ENCODE measurements around the gene GRM8. TPM values are rescaled to one million over a fixed set of nuclear protein-coding genes. Genes with fewer than 3 reads are reported as not detected.

The GRM8 gene
- total RNA-seq, 1 experiment from 2014 or later = 1.8 TPM

- Histone ChIP-seq H4K8ac (replicated peaks; ENCODE audit: insufficient read length, low read depth, low read length) (no peak overlapping the region), H3K4me2 (ENCODE audit: insufficient read depth, insufficient read length, low read length) (no peak overlapping the region), H2BK120ac (ENCODE audit: low read depth, low read length, poor library complexity, severe bottlenecking) (no peak overlapping the region), H3K27me3 (ENCODE audit: insufficient read depth, low read length) (no peaks in the 10 kb centered on the region), H2BK15ac (ENCODE audit: low read depth, low read length) (no peak overlapping the region), H3T11ph (ENCODE audit: low read length) (no peak overlapping the region), H3K23me2 (ENCODE audit: insufficient read length, low read depth, low read length, poor library complexity, severe bottlenecking) (no peaks in the 10 kb centered on the region), H3K14ac (ENCODE audit: insufficient read depth, low read length) (no peak overlapping the region), H3K9me3 (ENCODE audit: control insufficient read depth, low read depth, low read length) (no peaks in the 10 kb centered on the region), H2AK5ac (ENCODE audit: insufficient read length, low read length) (no peak overlapping the region), H3K4me1 (ENCODE audit: insufficient read depth, low read length) (no peaks in the 10 kb centered on the region), H4K20me1 (ENCODE audit: control insufficient read depth, insufficient read depth, insufficient read length) (no peaks in the 10 kb centered on the region), H2AFZ (ENCODE audit: low read length) (no peak overlapping the region), H4K91ac (ENCODE audit: insufficient read length, low read depth, low read length) (no peak overlapping the region), H3K9ac (ENCODE audit: extremely low read depth, insufficient read length, low read length) (no peak overlapping the region), H3K4ac (ENCODE audit: low read depth, low read length) (no peak overlapping the region), H3K79me2 (ENCODE audit: insufficient read depth, low read length) (no peaks in the 10 kb centered on the region), H3K23ac (ENCODE audit: insufficient read length, low read depth, low read length) (no peak overlapping the region), H2BK12ac (ENCODE audit: insufficient read length, low read depth, low read length) (no peak overlapping the region), H3K18ac (ENCODE audit: insufficient read length, low read depth, low read length) (no peak overlapping the region), H4K5ac (ENCODE audit: insufficient read length, low read depth, low read length) (no peak overlapping the region), H3K27ac (ENCODE audit: insufficient read length, low read depth, low read length) (no peak overlapping the region), H2BK5ac (ENCODE audit: insufficient read length, low read length) (no peak overlapping the region), H3K56ac (ENCODE audit: insufficient read length, low read depth, low read length) (no peak overlapping the region), H3K79me1 (ENCODE audit: insufficient read depth, low read depth, low read length, poor library complexity, severe bottlenecking) (no peaks in the 10 kb centered on the region), H2BK20ac (ENCODE audit: low read depth, low read length, poor library complexity, severe bottlenecking) (no peak overlapping the region)
- no peak for DNase-seq
- H3K36me3 Mint-ChIP-seq (ENCODE audit: insufficient read depth in 1 of 3, low read depth in 3 of 3) = no peaks in the 10 kb centered on the region
- no peak overlapping the region; a peak in 1 of 7 replicates for H3K27ac Mint-ChIP-seq
- no peak for TF ChIP-seq CTCF (conservative IDR thresholded peaks at IDR 0.05)
- peaks cover 3 to 6% of the 10 kb centered on the region in 2 experiments; a peak in 1 of 4 replicates for H3K4me1 Mint-ChIP-seq
- WGBS (ENCODE audit: extremely low coverage, insufficient read length, low lambda C conversion rate) = no CpG with 5 or more reads among the region's 3 CpGs
- H3K9me3 Mint-ChIP-seq = no peaks in the 10 kb centered on the region
- H3K4me3 Mint-ChIP-seq = no peak overlapping the region
- peaks cover 6% of the 10 kb centered on the region for H3K27me3 Mint-ChIP-seq (ENCODE audit: low read depth)
Measured at GRCh38 chr7:126978865-126979264, 273.9 kb downstream of the GRM8 start.

Data from H9 (cell line).